VCaP (cell line): ENCODE results near the gene TAS2R1.
"Not testable (repeated sequence)": the region's sequence is repeated elsewhere in the genome, so short reads cannot be mapped to it uniquely, and the experiment has no call there.

Experiments
- H3K27ac ChIP-seq: fragments of 450-650 bp; 2 replicates; pipeline ENCODE4 v1.5.1; 2017
- TF ChIP-seq, protein P1 (sequence below): fragments of 450-650 bp; conservative IDR thresholded peaks from 2 replicates; pipeline ENCODE4 v1.5.1; 2017; ENCODE audit warnings: mild to moderate bottlenecking, moderate library complexity

TAS2R1 gene

DNA sequence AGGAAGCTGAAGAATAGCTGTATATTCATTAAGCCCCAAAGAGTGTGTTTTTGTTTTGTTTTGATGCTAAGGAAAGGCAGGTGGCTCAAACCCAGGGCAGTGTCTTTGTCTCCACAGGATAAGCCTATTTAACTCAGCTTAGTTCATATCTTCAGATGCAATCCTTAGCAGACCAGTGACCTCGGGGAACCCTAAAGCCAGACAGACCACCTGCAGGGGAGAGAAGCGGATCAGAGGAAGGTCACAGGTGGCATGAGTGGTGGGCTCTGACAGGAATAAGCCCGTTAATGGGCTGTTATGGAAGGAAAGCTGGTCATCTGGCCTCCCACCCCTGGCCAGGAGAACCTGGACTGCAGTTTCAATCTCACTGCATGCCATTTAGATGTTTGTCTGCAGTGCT lies 30.8 kb downstream of the TAS2R1 start:
- TF ChIP-seq, protein P1, sequence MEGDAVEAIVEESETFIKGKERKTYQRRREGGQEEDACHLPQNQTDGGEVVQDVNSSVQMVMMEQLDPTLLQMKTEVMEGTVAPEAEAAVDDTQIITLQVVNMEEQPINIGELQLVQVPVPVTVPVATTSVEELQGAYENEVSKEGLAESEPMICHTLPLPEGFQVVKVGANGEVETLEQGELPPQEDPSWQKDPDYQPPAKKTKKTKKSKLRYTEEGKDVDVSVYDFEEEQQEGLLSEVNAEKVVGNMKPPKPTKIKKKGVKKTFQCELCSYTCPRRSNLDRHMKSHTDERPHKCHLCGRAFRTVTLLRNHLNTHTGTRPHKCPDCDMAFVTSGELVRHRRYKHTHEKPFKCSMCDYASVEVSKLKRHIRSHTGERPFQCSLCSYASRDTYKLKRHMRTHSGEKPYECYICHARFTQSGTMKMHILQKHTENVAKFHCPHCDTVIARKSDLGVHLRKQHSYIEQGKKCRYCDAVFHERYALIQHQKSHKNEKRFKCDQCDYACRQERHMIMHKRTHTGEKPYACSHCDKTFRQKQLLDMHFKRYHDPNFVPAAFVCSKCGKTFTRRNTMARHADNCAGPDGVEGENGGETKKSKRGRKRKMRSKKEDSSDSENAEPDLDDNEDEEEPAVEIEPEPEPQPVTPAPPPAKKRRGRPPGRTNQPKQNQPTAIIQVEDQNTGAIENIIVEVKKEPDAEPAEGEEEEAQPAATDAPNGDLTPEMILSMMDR: no peak

DNA sequence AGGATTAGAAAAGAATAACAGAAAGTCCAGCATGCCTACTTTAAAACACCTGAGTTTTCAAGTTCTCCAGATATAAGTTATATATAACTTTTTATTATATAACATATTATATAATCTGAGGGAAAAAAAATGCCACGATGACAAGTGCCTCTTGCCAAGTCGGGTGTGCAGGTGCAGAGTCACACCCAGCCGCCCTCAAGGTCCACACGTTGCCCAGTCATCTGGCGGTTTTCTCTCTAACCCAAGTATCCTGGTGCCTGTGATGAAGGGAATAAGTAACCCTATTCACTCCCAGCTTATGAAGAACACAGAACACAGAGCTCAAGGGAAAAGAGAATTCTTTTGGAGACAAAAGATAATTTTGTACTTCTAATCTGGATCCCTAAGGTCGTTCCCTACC lies 31.8 kb downstream of the TAS2R1 start:
- not testable (repeated sequence) for H3K27ac ChIP-seq

More for the DNA sequence above, 30.8 kb downstream of the TAS2R1 start:
- no peak overlapping the region for H3K27ac ChIP-seq

DNA sequence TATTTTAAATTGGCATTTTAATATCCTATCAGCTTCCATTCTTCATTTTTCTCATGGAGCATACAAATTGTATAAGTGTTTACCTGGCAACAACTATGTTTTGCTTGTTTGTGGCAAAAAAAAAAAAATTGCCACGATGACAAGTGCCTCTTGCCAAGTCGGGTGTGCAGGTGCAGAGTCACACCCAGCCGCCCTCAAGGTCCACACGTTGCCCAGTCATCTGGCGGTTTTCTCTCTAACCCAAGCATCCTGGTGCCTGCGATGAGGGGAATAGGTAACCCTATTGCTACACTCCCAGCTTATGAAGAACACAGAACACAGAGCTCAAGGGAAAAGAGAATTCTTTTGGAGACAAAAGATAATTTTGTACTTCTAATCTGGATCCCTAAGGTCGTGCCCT lies 32.8 kb downstream of the TAS2R1 start:
- H3K27ac ChIP-seq: not testable (repeated sequence)

DNA sequence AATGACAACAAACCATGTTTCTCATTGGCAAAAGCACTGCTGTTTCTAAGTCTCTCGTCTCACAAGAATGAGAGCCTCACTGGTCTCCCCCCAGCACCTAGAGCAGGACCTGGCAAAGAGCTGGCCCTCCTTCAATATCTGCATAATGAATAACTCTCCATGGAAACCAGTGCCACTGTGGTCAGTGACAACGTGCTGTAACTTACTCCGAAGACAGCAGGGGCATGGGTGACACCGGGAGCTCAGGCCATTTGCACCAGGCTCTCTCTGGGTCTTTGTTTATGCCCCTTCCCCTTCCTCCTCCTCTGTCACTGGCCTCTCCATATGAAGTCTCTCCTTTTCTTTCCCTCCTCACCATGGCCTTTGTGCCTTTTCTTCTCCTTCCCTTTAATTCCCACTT lies 33.3 kb downstream of the TAS2R1 start:
- H3K27ac ChIP-seq: no peak overlapping the region
- TF ChIP-seq, protein P1: no peak

DNA sequence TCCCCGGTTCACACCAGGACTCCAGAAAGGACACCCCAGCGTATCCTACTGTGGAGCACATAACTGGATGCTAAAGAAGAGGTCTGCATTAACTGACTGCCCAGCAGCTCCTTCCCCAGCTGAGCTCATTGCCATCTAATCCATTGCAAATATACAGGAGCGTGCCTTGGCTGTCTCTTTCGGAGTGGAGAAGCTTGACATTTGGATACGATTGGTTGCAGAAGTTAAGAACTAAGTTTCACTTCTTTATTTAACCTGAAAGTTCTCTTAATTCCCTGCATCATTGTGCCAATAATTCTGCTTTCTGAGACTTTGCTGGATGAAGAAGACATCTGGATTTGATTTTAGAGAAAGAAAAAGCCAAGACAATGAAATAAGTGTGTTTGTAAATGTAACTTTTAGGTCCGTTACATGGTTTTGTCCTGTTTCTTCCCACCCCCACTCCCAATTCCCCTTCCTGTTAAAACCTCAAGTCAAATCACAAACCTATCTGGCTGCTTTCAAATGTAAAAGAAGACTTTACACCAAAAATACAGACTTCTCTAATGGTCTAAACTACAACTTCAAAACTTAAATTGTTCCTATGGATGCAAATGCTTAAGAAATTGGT lies 33.9 kb downstream of the TAS2R1 start:
- H3K27ac ChIP-seq: no peak overlapping the region
- TF ChIP-seq, protein P1: no peak

DNA sequence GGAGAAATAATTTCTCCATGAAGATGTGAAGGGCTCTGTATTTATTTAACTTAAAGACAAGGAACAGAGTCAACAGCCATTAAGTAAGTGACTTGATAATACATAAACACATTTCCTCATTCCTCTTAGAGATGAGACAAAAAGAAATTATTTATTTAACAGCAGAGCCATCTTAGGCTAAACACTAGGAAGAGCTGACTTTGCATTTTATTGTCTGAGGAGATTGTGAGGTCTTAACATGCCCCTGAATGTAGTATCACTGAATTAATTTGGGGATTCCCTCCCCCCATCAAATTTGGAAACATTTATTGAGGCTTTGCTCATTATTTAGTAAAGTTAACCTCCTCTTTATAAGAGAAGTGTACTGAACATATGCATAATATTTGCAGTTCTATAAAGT lies 35.2 kb downstream of the TAS2R1 start:
- H3K27ac ChIP-seq: no peak overlapping the region
- TF ChIP-seq, protein P1: no peak

DNA sequence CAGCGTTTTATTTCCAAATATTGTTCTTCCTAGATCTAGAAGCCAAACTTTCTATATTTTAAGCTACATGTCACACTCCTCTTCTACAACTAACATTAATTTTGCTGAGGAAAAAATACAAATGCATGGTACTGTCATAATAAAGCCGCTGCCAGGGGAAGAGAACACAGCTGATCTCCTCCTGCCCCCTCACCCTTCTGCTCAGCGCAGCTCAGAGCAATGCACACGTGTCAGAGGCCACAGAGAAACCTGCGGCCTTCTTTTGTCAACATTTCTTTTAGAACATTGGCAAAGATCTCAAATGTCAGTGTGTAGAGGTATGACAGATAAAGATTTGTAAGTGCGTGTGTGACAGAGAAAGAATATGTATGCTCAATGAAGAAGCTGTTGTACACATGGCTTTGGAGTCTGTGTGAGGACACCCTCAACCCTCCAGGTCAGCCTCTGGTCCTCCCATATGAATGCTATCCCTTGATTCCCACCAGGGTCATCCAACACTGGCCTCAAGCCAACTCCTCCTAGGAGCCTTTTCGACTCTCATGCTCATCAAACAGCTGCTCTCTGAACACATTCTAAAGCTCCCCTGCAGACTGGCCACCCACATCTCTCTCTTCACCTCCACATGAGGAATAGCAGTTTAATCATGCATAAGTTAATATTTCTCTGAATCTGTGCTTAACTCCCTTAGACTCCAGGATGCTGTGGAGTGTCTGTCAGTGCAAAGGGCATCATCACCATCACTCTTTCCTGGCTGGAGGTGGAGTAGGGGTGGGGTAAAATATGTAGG lies 40.9 kb downstream of the TAS2R1 start:
- no peak overlapping the region for H3K27ac ChIP-seq
- TF ChIP-seq, protein P1: no peak

DNA sequence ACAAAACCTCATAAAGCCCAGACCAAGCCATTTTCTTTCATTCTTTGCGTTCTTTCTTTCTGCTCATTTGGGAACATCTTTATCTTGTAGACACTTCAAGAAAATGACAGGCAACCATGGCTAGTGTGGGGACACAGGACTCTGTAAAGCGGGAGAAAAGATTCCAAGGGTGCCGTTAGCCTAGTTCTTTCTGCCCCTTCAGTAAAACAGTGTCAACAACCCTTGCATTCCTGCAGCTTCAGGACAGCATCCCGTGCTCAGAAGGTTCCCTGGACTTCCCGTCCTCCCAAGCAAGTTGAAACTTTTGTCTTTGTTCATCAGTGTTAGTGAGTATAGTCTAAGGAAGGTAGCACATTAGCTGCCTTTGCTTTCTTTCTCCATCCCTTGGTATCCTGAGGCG lies 41.9 kb downstream of the TAS2R1 start:
- TF ChIP-seq, protein P1: no peak
- no peak overlapping the region for H3K27ac ChIP-seq
